IMR-90 (cell line): ENCODE data around the gene ERAS. TPM values are rescaled to one million over a fixed set of nuclear protein-coding genes. Genes with fewer than 3 reads are reported as not detected.

Source experiments
- ATAC-seq: fragments of 200-7000 bp; cut with Tn5 transposase; 2 replicates; pipeline ENCODE4 v1.9.1; 2020; ENCODE audit warnings: low read depth, mild to moderate bottlenecking, moderate library complexity
- BruUV-seq: library from RNA; stranded (reverse); fragments of 400-500 nt; replicated peaks from 2 replicates; lab custom pipeline; 2021; lab: Mats Ljungman, UMichigan
- CTCF ChIA-PET: fragments of 300-600 bp; formaldehyde crosslinking; extraction: SDS; loops from one replicate; lab custom pipeline; 2021; ENCODE audit warnings: antibody characterized with exemption; lab: Yijun Ruan, JAX
- POLR2A ChIA-PET: fragments of 300-600 bp; sonication (Branson Sonifier 250); formaldehyde crosslinking; loops from one replicate; lab custom pipeline; 2022; ENCODE audit warnings: antibody characterized with exemption; ENCODE audit not compliant: unreplicated experiment; lab: Charles Lee
- DNase-seq: peaks from one replicate; pipeline ENCODE4 v3.0.0; 2013
- H2AFZ ChIP-seq: replicated peaks from 2 replicates; pipeline ENCODE3; 2013; ENCODE audit warnings: low read length, mild to moderate bottlenecking; ENCODE audit not compliant: poor library complexity
- H2AK5ac ChIP-seq: 2 replicates; pipeline ENCODE4 v1.6.1; 2013; ENCODE audit warnings: low read depth, low read length, inconsistent platforms
- H2AK9ac ChIP-seq: replicated peaks from 2 replicates; pipeline ENCODE3; 2013; ENCODE audit warnings: mild to moderate bottlenecking, low read depth, low read length, moderate library complexity; ENCODE audit not compliant: poor library complexity
- H2BK120ac ChIP-seq: 2 replicates; pipeline ENCODE4 v1.6.1; 2013; ENCODE audit warnings: low read depth, low read length, inconsistent platforms
- H2BK15ac ChIP-seq: 3 replicates; pipeline ENCODE4 v1.6.1; 2013; ENCODE audit warnings: low read depth, low read length, inconsistent platforms
- H2BK20ac ChIP-seq: 2 replicates; pipeline ENCODE4 v1.6.1; 2013; ENCODE audit warnings: low read depth, mild to moderate bottlenecking, inconsistent platforms, low read length, moderate library complexity
- H2BK5ac ChIP-seq: 2 replicates; pipeline ENCODE4 v1.6.1; 2013; ENCODE audit warnings: mild to moderate bottlenecking, low read depth, low read length, inconsistent platforms; ENCODE audit not compliant: poor library complexity, severe bottlenecking
- H3K14ac ChIP-seq: replicated peaks from 2 replicates; pipeline ENCODE4 v1.6.1; 2013; ENCODE audit warnings: low read depth, low read length, inconsistent platforms
- H3K18ac ChIP-seq: 2 replicates; pipeline ENCODE4 v1.6.1; 2013; ENCODE audit warnings: low read depth, low read length, control low read depth
- H3K23ac ChIP-seq: 2 replicates; pipeline ENCODE4 v1.6.1; 2013; ENCODE audit warnings: low read depth, low read length, inconsistent platforms
- H3K27ac ChIP-seq: 2 replicates; pipeline ENCODE4 v1.5.1; 2013; ENCODE audit warnings: mild to moderate bottlenecking, control low read depth, low read length; ENCODE audit not compliant: insufficient read depth
- H3K27me3 ChIP-seq: 2 replicates; pipeline ENCODE4 v1.6.1; 2013; ENCODE audit warnings: low read length; ENCODE audit not compliant: control insufficient read depth, insufficient read depth
- H3K36me3 ChIP-seq: 2 replicates; pipeline ENCODE4 v1.6.1; 2013; ENCODE audit warnings: low read length, mixed read lengths; ENCODE audit not compliant: control insufficient read depth, insufficient read depth
- H3K4ac ChIP-seq: 2 replicates; pipeline ENCODE4 v1.6.1; 2013; ENCODE audit warnings: low read depth, low read length, inconsistent platforms
- H3K4me1 ChIP-seq: 2 replicates; pipeline ENCODE4 v1.6.1; 2013; ENCODE audit warnings: low read length, mixed read lengths; ENCODE audit not compliant: control insufficient read depth, insufficient read depth
- H3K4me2 ChIP-seq: 2 replicates; pipeline ENCODE4 v1.6.1; 2013; ENCODE audit warnings: low read depth, mild to moderate bottlenecking, control low read depth, low read length, moderate library complexity
- H3K4me3 ChIP-seq: 2 replicates; pipeline ENCODE4 v1.5.1; 2013; ENCODE audit warnings: low read depth, mild to moderate bottlenecking, control low read depth, low read length, moderate library complexity; ENCODE audit not compliant: insufficient read depth
- H3K56ac ChIP-seq: 2 replicates; pipeline ENCODE4 v1.6.1; 2013; ENCODE audit warnings: low read length, inconsistent platforms; ENCODE audit not compliant: insufficient read depth; ENCODE audit errors: extremely low read depth
- H3K79me1 ChIP-seq, 2 experiments: 2 replicates each; pipeline ENCODE4 v1.6.1; 2013; ENCODE audit warnings: low read length in 2 of 2, inconsistent platforms in 1 of 2, low read depth in 1 of 2
- H3K9ac ChIP-seq: 2 replicates; pipeline ENCODE4 v1.6.1; 2013; ENCODE audit warnings: low read depth, low read length, control low read depth
- H3K9me1 ChIP-seq: 2 replicates; pipeline ENCODE4 v1.6.1; 2013; ENCODE audit warnings: low read length, inconsistent platforms; ENCODE audit not compliant: insufficient read depth
- H3K9me3 ChIP-seq: 2 replicates; pipeline ENCODE4 v1.6.1; 2013; ENCODE audit warnings: low read length; ENCODE audit not compliant: control insufficient read depth, insufficient read depth
- H4K20me1 ChIP-seq: 2 replicates; pipeline ENCODE4 v1.6.1; 2013; ENCODE audit warnings: low read length, inconsistent platforms; ENCODE audit not compliant: insufficient read depth
- H4K5ac ChIP-seq: 2 replicates; pipeline ENCODE4 v1.6.1; 2013; ENCODE audit warnings: mild to moderate bottlenecking, low read depth, low read length, control low read depth
- H4K8ac ChIP-seq, 2 experiments: 2 replicates each; pipeline ENCODE4 v1.6.1; 2013; ENCODE audit warnings: low read depth in 2 of 2, low read length in 2 of 2, control low read depth in 1 of 2, inconsistent platforms in 1 of 2
- H4K91ac ChIP-seq: 2 replicates; pipeline ENCODE4 v1.6.1; 2013; ENCODE audit warnings: low read depth, low read length, inconsistent platforms; ENCODE audit not compliant: insufficient read depth
- MAZ ChIP-seq: IDR thresholded peaks from 2 replicates; pipeline ENCODE4 v1.6.1; 2012; ENCODE audit warnings: low read depth, mild to moderate bottlenecking, low read length, improper control_type of control experiment, moderate library complexity, borderline replicate concordance
- NFE2L2 ChIP-seq: fragments of 150-350 bp; IDR thresholded peaks from 2 replicates; pipeline ENCODE4 v1.6.1; 2016; ENCODE audit warnings: low read depth, mild to moderate bottlenecking, low read length
- POLR2A ChIP-seq: IDR thresholded peaks from 2 replicates; pipeline ENCODE4 v1.6.1; 2012; ENCODE audit warnings: mild to moderate bottlenecking, low read depth, low read length
- WGBS, 2 experiments: methylation state at CpG; one replicate each; pipeline versions ENCODE4 v1.1.5 to v1.1.7; 2013; ENCODE audit warnings: missing lambda C conversion rate in 2 of 2; ENCODE audit not compliant: insufficient read length in 1 of 2; ENCODE audit errors: extremely low coverage in 2 of 2; 5-methylcytosine and 5-hydroxymethylcytosine counted together
- dilution Hi-C: fragments of 300-500 bp; cut with HindIII; formaldehyde crosslinking; loops from one replicate; pipeline ENCODE4 v1.14.3; 2018; ENCODE audit warnings: low sequenced_read_pairs; ENCODE audit not compliant: unreplicated experiment
- in situ Hi-C: fragments of 300-500 bp; cut with MboI; formaldehyde crosslinking; loops from 3 replicates; pipeline ENCODE4 v1.14.3; 2019; ENCODE audit warnings: low sequenced_read_pairs, inconsistent platforms, mixed read lengths
- intact Hi-C: fragments of 100-400 bp; cut with micrococcal nuclease; formaldehyde crosslinking; loops from 2 replicates; pipeline ENCODE4 v1.10.0; 2022
- polyA plus RNA-seq, 3 experiments: library from polyadenylated mRNA; depleted of rRNA; stranded (reverse); fragments of >200 nt; gene quantifications; 2 replicates each; pipeline ENCODE4 v1.2.3, GENCODE V29; 2012; ENCODE audit warnings: low replicate concordance in 1 of 3
- total RNA-seq: library from RNA; depleted of rRNA; stranded (reverse); fragments of >200 nt; gene quantifications from 2 replicates; pipeline ENCODE4 v1.2.3, GENCODE V29; 2012

ERAS gene
- total and polyA plus RNA-seq, 2 of the 4 experiments (the other 2 are of a cell fraction): not detected

DNA sequence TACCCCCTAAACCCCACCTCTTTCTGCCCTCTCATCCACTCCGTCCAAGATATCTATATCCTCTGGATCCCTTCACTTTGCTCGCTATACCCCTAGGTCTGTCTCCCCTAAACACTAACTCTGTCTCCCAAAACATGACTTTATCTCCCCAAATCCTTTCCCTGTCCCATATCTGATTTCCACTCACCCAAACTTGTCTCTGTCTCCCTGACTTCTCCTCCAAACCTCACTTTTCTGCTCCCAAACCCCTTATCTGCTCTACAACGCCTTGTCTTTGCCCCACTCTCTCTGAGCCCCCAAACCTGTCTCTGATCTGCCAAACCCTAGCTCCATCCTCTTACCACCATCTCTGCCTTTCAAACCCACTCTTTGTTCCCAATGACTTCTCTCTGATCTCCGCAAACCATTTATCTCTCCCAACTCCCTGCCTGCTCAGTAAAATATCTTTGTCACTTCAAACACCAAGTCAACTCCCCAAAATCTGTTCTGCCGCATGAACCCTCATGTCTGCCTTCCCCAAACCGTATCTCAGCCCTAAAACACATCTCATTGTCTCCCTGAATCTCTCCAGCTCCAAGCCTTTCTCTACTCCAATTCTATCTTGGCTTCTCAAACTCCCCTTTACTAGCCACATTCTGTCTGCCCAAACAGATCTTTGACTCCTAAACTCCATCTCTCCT is 39.3 kb upstream of the ERAS start:
- no peaks in the 10 kb centered on the region for H3K4me1 ChIP-seq
- H2BK120ac ChIP-seq: no peak overlapping the region
- CTCF ChIA-PET: no interaction called here
- no peak overlapping the region for H4K91ac ChIP-seq
- H3K4me2 ChIP-seq: no peak overlapping the region
- peaks cover 22% of the 10 kb centered on the region for H3K27me3 ChIP-seq
- no peaks in the 10 kb centered on the region for H3K9me1 ChIP-seq
- no peak overlapping the region for H2BK15ac ChIP-seq
- no peaks in the 10 kb centered on the region for H3K79me1 ChIP-seq
- no peak overlapping the region for H3K56ac ChIP-seq
- H2BK20ac ChIP-seq: no peak overlapping the region
- H3K23ac ChIP-seq: no peak overlapping the region
- H3K9me3 ChIP-seq: no peaks in the 10 kb centered on the region
- H4K5ac ChIP-seq: no peak overlapping the region
- H3K9ac ChIP-seq: no peak overlapping the region
- intact Hi-C loops (no loop called here), in situ Hi-C loops (no loop called here), dilution Hi-C loops (no loop called here)
- ATAC-seq (no peak), DNase-seq (no peak)
- TF ChIP-seq POLR2A (no peak), NFE2L2 (no peak), MAZ (no peak)
- POLR2A ChIA-PET: no interaction called here
- no peak overlapping the region for H2AK9ac ChIP-seq
- H3K14ac ChIP-seq: no peak overlapping the region
- no peak overlapping the region for H2AFZ ChIP-seq
- H3K27ac ChIP-seq: no peak overlapping the region
- H3K4ac ChIP-seq: no peak overlapping the region
- no peak overlapping the region for H2AK5ac ChIP-seq
- no peaks in the 10 kb centered on the region; the same call in 1 of the 2 replicates for H4K20me1 ChIP-seq
- no peaks in the 10 kb centered on the region for H3K36me3 ChIP-seq
- H4K8ac ChIP-seq: no peak overlapping the region
- no peak overlapping the region for H3K4me3 ChIP-seq
- no TSS peak for BruUV-seq
- H3K18ac ChIP-seq: no peak overlapping the region
- 28 to 100% methylated on average over 1 to 6 of the region's 6 CpGs for WGBS, 2 experiments
- no peak overlapping the region for H2BK5ac ChIP-seq
